K562 (cell line): Measurements from ENCODE around the gene ZBTB7A. TPM values are rescaled to one million over a fixed set of nuclear protein-coding genes. Genes with fewer than 3 reads are reported as not detected.

Experiments used
- ATAC-seq: fragments of 200-7000 bp; cut with Tn5 transposase; 3 replicates; pipeline ENCODE4 v1.9.1; 2020; ENCODE audit warnings: moderate library complexity
- BruUV-seq: library from RNA; stranded (reverse); fragments of 400-500 nt; replicated peaks from 2 replicates; lab custom pipeline; 2021; lab: Mats Ljungman, UMichigan
- CTCF ChIA-PET: fragments of 300-600 bp; formaldehyde crosslinking; extraction: SDS; loops from one replicate; lab custom pipeline; 2021; ENCODE audit warnings: low intra/inter-chr PET ratio; lab: Yijun Ruan, JAX
- POLR2A ChIA-PET: fragments of 300-600, 350-650 bp; sonication (Branson Sonifier 250); formaldehyde crosslinking; extraction: SDS; loops from one replicate; lab custom pipeline; 2021; ENCODE audit warnings: antibody characterized with exemption, inconsistent platforms; lab: Yijun Ruan, JAX
- DNase-seq, 4 experiments: peaks; one replicate each; pipeline versions ENCODE4 v3.0.0 to v3.0.0-alpha.2; 2011 to 2018; ENCODE audit warnings: low spot score in 3 of 4, mixed read lengths in 3 of 4; ENCODE audit errors: extremely low read depth in 1 of 4
- FAIRE-seq: peaks from 2 replicates; lab custom pipeline; 2011; peaks lifted over from hg19 to GRCh38; lab: Jason Lieb, UNC
- H2AFZ ChIP-seq: 2 replicates; pipeline ENCODE4 v1.6.0; 2011; ENCODE audit warnings: low read depth, low read length, control low read depth, inconsistent platforms
- H3K27ac ChIP-seq: fragments of 200-600 bp; 3 replicates; pipeline ENCODE4 v1.8.0; 2011; ENCODE audit warnings: low read depth, mild to moderate bottlenecking, control low read depth, inconsistent platforms, low read length, moderate library complexity, mixed read lengths; ENCODE audit errors: extremely low read depth
- H3K27me3 ChIP-seq, 2 experiments: fragments of 300-600 bp in 1 of 2; 2 replicates in 1 of 2; 3 replicates in 1 of 2; pipeline versions ENCODE4 v1.6.0 to v1.8.0; 2011; ENCODE audit warnings: inconsistent platforms in 2 of 2, low read length in 2 of 2, mild to moderate bottlenecking in 1 of 2, mixed read lengths in 1 of 2, moderate library complexity in 1 of 2; ENCODE audit not compliant: control insufficient read depth in 2 of 2, insufficient read depth in 2 of 2
- H3K36me3 ChIP-seq: fragments of 300-600 bp; 3 replicates; pipeline ENCODE4 v1.8.0; 2011; ENCODE audit warnings: mild to moderate bottlenecking, low read length, inconsistent platforms; ENCODE audit not compliant: control insufficient read depth, insufficient read depth
- H3K4me1 ChIP-seq, 2 experiments: fragments of 200-600 bp in 1 of 2; replicated peaks in 1 of 2; 2 replicates in 1 of 2; 3 replicates in 1 of 2; pipeline versions ENCODE4 v1.5.1 to v1.8.0; 2011; ENCODE audit warnings: inconsistent platforms in 2 of 2, low read length in 2 of 2, mild to moderate bottlenecking in 1 of 2, mixed read lengths in 1 of 2, moderate library complexity in 1 of 2; ENCODE audit not compliant: control insufficient read depth in 2 of 2, insufficient read depth in 2 of 2
- H3K4me2 ChIP-seq: 2 replicates; pipeline ENCODE4 v1.6.1; 2011; ENCODE audit warnings: low read length, control low read depth, inconsistent platforms, mixed read lengths; ENCODE audit not compliant: insufficient read depth
- H3K4me3 ChIP-seq: fragments of 200-600 bp; sonication (generic), shearing (Covaris generic); 2 replicates; pipeline ENCODE4 v1.5.1; 2016; ENCODE audit warnings: control low read depth, inconsistent platforms
- H3K79me2 ChIP-seq: fragments of 200-600 bp; 3 replicates; pipeline ENCODE4 v1.8.0; 2011; ENCODE audit warnings: low read length, inconsistent platforms; ENCODE audit not compliant: control insufficient read depth, insufficient read depth
- H3K9ac ChIP-seq, 2 experiments: 2 replicates each; pipeline versions ENCODE4 v1.6.0 to v1.6.1; 2011; ENCODE audit warnings: low read depth in 2 of 2, low read length in 2 of 2, control low read depth in 1 of 2, inconsistent platforms in 1 of 2, mild to moderate bottlenecking in 1 of 2, mixed read lengths in 1 of 2; ENCODE audit not compliant: insufficient read depth in 1 of 2
- H3K9me1 ChIP-seq: one replicate; pipeline ENCODE4 v1.6.0; 2011; ENCODE audit warnings: inconsistent platforms, mild to moderate bottlenecking, low read length, moderate library complexity; ENCODE audit not compliant: control insufficient read depth, insufficient read depth
- H3K9me3 ChIP-seq: replicated peaks from 2 replicates; pipeline ENCODE4 v1.5.1; 2011; ENCODE audit warnings: low read depth, low read length, inconsistent platforms; ENCODE audit not compliant: control insufficient read depth, insufficient read depth
- H4K20me1 ChIP-seq: replicated peaks from 2 replicates; pipeline ENCODE4 v1.6.1; 2011; ENCODE audit warnings: low read length, inconsistent platforms, mixed read lengths; ENCODE audit not compliant: control insufficient read depth, insufficient read depth
- CHD2 ChIP-seq: IDR thresholded peaks from 2 replicates; pipeline ENCODE4 v1.6.1; 2011; ENCODE audit warnings: low read depth, low read length
- FIP1L1 ChIP-seq: fragments of 200-400 bp; formaldehyde crosslinking; IDR thresholded peaks from 2 replicates; pipeline ENCODE4 v1.6.1; 2018; ENCODE audit warnings: mild to moderate bottlenecking, low read depth, low read length; ENCODE audit not compliant: poor library complexity, severe bottlenecking
- HDAC1 ChIP-seq, 2 experiments: fragments of 450-650 bp; IDR thresholded peaks; 2 replicates each; pipeline ENCODE4 v1.6.1; 2016 to 2017; ENCODE audit warnings: inconsistent platforms in 1 of 2, mild to moderate bottlenecking in 1 of 2, moderate library complexity in 1 of 2
- POLR2A ChIP-seq: fragments of 450-650 bp; conservative IDR thresholded peaks from 2 replicates; pipeline ENCODE4 v1.6.1; 2016
- POLR2B ChIP-seq: fragments of 450-650 bp; IDR thresholded peaks from 2 replicates; pipeline ENCODE4 v1.6.1; 2018; ENCODE audit warnings: low read depth; ENCODE audit not compliant: partially characterized antibody
- POLR2G ChIP-seq: fragments of 200-400 bp; formaldehyde crosslinking; IDR thresholded peaks from 2 replicates; pipeline ENCODE4 v1.6.1; 2017; ENCODE audit warnings: low read depth, mild to moderate bottlenecking, antibody characterized with exemption, low read length, moderate library complexity
- STAT5A ChIP-seq: IDR thresholded peaks from 2 replicates; pipeline ENCODE4 v1.6.1; 2012; ENCODE audit warnings: low read length, inconsistent platforms, borderline replicate concordance
- SUPT5H ChIP-seq: fragments of 450-650 bp; IDR thresholded peaks from 2 replicates; pipeline ENCODE4 v1.6.1; 2016
- TARDBP ChIP-seq: fragments of 450-650 bp; IDR thresholded peaks from 2 replicates; pipeline ENCODE4 v1.6.1; 2016
- THAP12 ChIP-seq: fragments of 250-450 bp; sonication (Bioruptor Pico); IDR thresholded peaks from 2 replicates; pipeline ENCODE4 v1.9.0; 2021; ENCODE audit warnings: mild to moderate bottlenecking, inconsistent platforms
- THAP7 ChIP-seq: fragments of 250-450 bp; sonication (Bioruptor Pico); IDR thresholded peaks from 2 replicates; pipeline ENCODE4 v1.5.0; 2021
- ZBTB49 ChIP-seq: sonication (generic); formaldehyde crosslinking; IDR thresholded peaks from 2 replicates; pipeline ENCODE4 v1.8.0; 2022; ENCODE audit warnings: missing genetic modification reagents, mild to moderate bottlenecking, borderline replicate concordance
- WGBS: fragments of 100-300 bp; shearing (Covaris generic); methylation state at CpG from one replicate; pipeline ENCODE4 v1.1.6; 2016; ENCODE audit warnings: low coverage, mixed read lengths; ENCODE audit not compliant: insufficient coverage; ENCODE audit errors: missing lambda C conversion rate; 5-methylcytosine and 5-hydroxymethylcytosine counted together
- in situ Hi-C: fragments of 300-500 bp; cut with MboI; formaldehyde crosslinking; loops from 4 replicates; pipeline ENCODE4 v1.15.0; 2018; ENCODE audit warnings: inconsistent platforms, mixed read lengths
- intact Hi-C: fragments of 100-400 bp; cut with micrococcal nuclease; formaldehyde crosslinking; loops from 2 replicates; pipeline ENCODE4 v1.14.2; 2022
- polyA plus RNA-seq, 8 experiments: library from polyadenylated mRNA; depleted of rRNA in 4 of 8; stranded (reverse) in 5 of 8; unstranded in 3 of 8; fragments of >200 nt; fragmentation: Nextera tagmentation in 2 of 8; fragmentation: Illumina TruSeq in 1 of 8; extraction: Ambion mirVana in 2 of 8; extraction: Trizol in 1 of 8; gene quantifications; 2 replicates each; pipeline versions ENCODE4 v1.2.1 to v1.2.3, GENCODE V29; 2011 to 2014; ENCODE audit warnings: inconsistent platforms in 1 of 8, missing spikeins in 1 of 8
- total RNA-seq, 7 experiments: library from RNA; depleted of rRNA in 6 of 7; stranded (reverse); fragments of >200 nt in 6 of 7; fragmentation: Illumina TruSeq in 2 of 7; extraction: Trizol in 2 of 7; gene quantifications; 2 replicates each; pipeline versions ENCODE4 v1.2.1 to v1.2.3, GENCODE V29; 2011 to 2021; ENCODE audit warnings: low replicate concordance in 1 of 7
- TF ChIP-seq, protein P1 (sequence below): fragments of 250-450 bp; sonication (Bioruptor Pico); IDR thresholded peaks from 2 replicates; pipeline ENCODE4 v1.5.1; 2021; ENCODE audit warnings: mild to moderate bottlenecking
- TF ChIP-seq, protein P2 (sequence below): sonication (generic); IDR thresholded peaks from 2 replicates; pipeline ENCODE4 v1.6.1; 2016

Gene ZBTB7A
- total and polyA plus RNA-seq, 9 of the 15 experiments (the other 6 are each of a cell fraction or from before 2014, with no cell fraction given) = 0.11 to 34.0 (median 4.6) TPM

DNA sequence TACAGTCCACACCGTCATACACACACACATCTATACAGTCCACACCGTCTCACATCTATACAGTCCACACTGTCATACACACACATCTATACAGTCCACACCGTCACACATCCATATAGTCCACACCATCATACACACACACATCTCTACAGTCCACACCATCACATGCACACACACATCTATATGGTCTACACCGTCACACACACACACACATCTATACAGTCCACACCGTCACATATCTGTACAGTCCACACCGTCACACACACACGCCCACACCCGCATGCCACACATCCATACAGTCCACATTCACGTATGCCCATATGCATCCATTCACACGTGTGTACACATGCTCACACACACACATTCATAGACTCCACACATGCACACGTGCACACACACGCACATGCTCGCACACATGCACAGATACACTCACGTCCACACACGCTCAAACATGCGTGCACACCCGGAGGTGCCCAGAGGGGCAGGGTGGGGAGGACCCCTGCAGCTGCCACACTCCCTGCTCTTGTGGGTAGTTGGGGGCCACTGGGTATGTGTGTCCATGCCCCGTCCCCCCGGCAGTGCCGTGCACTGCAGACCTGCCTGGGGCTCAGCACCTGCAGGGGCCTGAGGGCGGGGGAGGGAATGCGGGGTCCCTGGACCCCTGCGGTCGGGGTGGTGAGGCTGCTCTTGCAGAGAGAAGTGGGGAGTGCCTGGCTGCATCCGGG, 30.0 kb downstream of the ZBTB7A start:
- H3K36me3 ChIP-seq = peaks cover 49% of the 10 kb centered on the region
- TF ChIP-seq THAP7 (CRISPR knock-in tag) (no peak), POLR2A (peak; percentile 66; the same call in 1 of the 2 replicates), POLR2B (peak; percentile 50), THAP12 (CRISPR knock-in tag) (0 out of 2 replicates have a peak, but pooled peaks have one; percentile 34), TARDBP (peak; percentile 52; the same call in 1 of the 2 replicates), STAT5A (peak; percentile 47; the same call in 1 of the 2 replicates), FIP1L1 (peak; percentile 44), CHD2 (no peak), ZBTB49 (CRISPR knock-in tag) (no peak), SUPT5H (peak; percentile 74), HDAC1 (IDR thresholded peaks at IDR 0.05) (0 out of 4 replicates have a peak, but pooled peaks of 1 of the 2 experiments have one; percentile 19), POLR2G (peak; percentile 39)
- TF ChIP-seq, protein P1, sequence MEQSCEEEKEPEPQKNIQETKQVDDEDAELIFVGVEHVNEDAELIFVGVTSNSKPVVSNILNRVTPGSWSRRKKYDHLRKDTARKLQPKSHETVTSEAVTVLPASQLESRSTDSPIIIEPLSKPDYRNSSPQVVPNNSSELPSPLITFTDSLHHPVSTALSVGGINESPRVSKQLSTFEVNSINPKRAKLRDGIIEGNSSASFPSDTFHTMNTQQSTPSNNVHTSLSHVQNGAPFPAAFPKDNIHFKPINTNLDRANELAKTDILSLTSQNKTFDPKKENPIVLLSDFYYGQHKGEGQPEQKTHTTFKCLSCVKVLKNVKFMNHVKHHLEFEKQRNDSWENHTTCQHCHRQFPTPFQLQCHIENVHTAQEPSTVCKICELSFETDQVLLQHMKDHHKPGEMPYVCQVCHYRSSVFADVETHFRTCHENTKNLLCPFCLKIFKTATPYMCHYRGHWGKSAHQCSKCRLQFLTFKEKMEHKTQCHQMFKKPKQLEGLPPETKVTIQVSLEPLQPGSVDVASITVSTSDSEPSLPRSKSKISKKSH (CRISPR knock-in tag) = no peak
- TF ChIP-seq, protein P2, sequence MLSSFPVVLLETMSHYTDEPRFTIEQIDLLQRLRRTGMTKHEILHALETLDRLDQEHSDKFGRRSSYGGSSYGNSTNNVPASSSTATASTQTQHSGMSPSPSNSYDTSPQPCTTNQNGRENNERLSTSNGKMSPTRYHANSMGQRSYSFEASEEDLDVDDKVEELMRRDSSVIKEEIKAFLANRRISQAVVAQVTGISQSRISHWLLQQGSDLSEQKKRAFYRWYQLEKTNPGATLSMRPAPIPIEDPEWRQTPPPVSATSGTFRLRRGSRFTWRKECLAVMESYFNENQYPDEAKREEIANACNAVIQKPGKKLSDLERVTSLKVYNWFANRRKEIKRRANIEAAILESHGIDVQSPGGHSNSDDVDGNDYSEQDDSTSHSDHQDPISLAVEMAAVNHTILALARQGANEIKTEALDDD = no peak
- TF ChIP-seq, all 486 proteins: peak for 9
- in situ Hi-C loops = no loop called here
- no peak overlapping the region for H3K4me2 ChIP-seq
- no peaks in the 10 kb centered on the region for H4K20me1 ChIP-seq
- no peak overlapping the region; the same call in 2 of the 3 replicates for H3K27ac ChIP-seq
- 94% methylated on average over 20 of the region's 25 CpGs for WGBS
- POLR2A ChIA-PET = no interaction called here
- no peak for ATAC-seq
- CTCF ChIA-PET = no interaction called here
- peaks cover 0 to 42% of the 10 kb centered on the region in 2 experiments; a peak in 2 of 5 replicates for H3K4me1 ChIP-seq
- DNase-seq = no peak
- H3K27me3 ChIP-seq = no peaks in the 10 kb centered on the region
- peaks cover 6% of the 10 kb centered on the region for H3K9me3 ChIP-seq
- H3K9me1 ChIP-seq = no peaks in the 10 kb centered on the region
- intact Hi-C loops = no loop called here
- H3K4me3 ChIP-seq = no peak overlapping the region
- no peaks in the 10 kb centered on the region for H3K79me2 ChIP-seq
- FAIRE-seq = no peak
- no peak overlapping the region for H2AFZ ChIP-seq
- no peak overlapping the region for H3K9ac ChIP-seq
- no TSS peak for BruUV-seq
